ENCODE measurements around the gene GTF2B.
"Not testable (repeated sequence)": the region's sequence is repeated elsewhere in the genome, so short reads cannot be mapped to it uniquely, and the experiment has no call there.

GTF2B gene, protein sequence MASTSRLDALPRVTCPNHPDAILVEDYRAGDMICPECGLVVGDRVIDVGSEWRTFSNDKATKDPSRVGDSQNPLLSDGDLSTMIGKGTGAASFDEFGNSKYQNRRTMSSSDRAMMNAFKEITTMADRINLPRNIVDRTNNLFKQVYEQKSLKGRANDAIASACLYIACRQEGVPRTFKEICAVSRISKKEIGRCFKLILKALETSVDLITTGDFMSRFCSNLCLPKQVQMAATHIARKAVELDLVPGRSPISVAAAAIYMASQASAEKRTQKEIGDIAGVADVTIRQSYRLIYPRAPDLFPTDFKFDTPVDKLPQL

DNA sequence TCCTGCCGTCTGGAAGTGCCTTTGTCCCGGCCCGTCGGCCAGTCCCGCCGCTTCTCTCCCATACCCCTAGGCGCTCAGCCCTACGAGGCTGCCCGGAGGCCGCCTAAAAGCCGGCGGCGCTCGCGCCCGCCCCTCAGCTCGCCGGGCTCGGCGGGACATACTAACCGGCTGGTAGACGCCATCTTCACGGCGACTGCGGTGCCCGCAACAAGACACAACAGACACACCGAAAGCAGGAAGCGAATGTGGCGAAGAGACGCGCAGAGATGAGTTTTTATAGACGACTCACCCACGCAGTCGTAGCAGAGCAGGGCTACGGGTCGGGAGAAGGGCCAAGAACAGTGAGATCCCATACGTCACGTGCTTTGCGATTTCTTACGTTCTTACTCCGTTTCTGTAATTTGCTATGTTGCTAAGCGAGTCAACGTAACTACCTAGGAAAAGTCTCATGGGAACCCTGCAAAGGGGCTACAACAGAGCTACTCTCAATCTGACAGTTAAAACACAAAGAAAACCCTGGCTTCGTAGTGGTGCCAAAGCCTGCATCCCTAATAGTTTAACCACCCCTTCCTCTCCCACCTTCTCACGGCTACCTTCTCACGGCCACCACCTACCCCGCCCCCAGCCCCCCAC, at the start of gene GTF2B:
GTF2B (minus strand) TSS at position 250 of the 633 bp plus-strand sequence; CDS start at position 182, 68 bp downstream.
- Histone ChIP-seq H3K9me3 (ENCODE audit: control insufficient read depth, insufficient read depth, low read length) (no peaks in the 10 kb centered on the region), H3K9ac (ENCODE audit: low read depth, low read length) (peak within 1 kb of the TSS; percentile 70), H3K4me3 (ENCODE audit: low read depth, low read length) (peak within 1 kb of the TSS; percentile 69), H3K4me1 (ENCODE audit: control insufficient read depth, insufficient read depth, low read length) (no peaks in the 10 kb centered on the region), H3K27me3 (ENCODE audit: control insufficient read depth, insufficient read depth, low read length) (no peaks in the 10 kb centered on the region), H3K36me3 (ENCODE audit: control insufficient read depth, insufficient read depth, low read length) (no peaks in the 10 kb centered on the region)

DNA sequence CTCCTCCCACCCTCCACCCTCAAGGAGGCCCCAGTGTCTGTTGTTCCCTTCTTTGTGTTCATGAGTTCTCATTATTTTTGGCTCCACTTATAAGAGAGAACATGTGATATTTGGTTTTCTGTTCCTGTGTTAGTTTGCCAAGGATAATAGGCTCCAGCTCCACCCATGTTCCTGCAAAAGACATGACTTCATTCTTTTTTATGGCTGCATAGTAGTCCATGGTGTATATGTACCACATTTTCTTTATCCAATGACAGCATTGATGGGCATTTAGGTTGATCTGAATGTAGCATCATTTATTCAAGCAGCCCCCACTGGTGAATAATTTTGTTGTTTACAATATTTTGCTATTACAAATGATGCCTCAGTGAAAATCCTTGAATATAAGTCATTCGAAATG, 47.2 kb upstream of the GTF2B start:
- H3K36me3 ChIP-seq (ENCODE audit: control insufficient read depth, insufficient read depth, low read length); H3K4me3 ChIP-seq (ENCODE audit: low read depth, low read length); H3K27me3 ChIP-seq (ENCODE audit: control insufficient read depth, insufficient read depth, low read length); H3K9me3 ChIP-seq (ENCODE audit: control insufficient read depth, insufficient read depth, low read length); H3K4me1 ChIP-seq (ENCODE audit: control insufficient read depth, insufficient read depth, low read length); H3K9ac ChIP-seq (ENCODE audit: low read depth, low read length): not testable (repeated sequence)

DNA sequence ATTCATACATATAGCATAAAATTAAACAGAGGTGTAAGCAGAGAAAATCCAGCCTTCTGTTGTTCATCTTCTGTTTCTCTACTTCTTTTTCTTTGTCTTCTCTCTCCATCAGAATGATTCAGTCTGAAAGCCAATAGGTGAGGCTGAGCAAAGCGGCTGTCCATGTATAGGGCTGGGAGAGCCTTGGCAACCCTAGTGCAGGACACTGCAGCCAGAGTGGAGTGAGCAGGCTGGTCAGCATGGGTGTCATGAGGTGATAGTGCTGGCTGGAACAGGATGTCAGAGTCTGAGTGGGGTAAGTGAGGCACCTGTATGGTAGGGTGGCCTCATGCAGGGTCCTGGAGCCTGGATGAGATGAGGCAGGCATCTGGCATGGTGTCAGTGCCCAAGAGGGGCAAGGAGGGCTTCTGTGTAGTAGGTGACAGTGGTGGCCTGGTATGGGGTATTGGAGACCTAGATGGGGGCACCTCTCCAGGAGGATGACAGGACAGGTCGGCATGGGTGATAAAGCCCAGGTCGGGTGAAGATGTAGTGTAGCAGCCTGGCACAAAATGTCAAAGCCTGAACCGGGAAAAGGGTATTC, 45.5 kb upstream of the GTF2B start:
- Histone ChIP-seq H3K4me3 (ENCODE audit: low read depth, low read length) (no peak overlapping the region), H3K9ac (ENCODE audit: low read depth, low read length) (no peak overlapping the region), H3K9me3 (ENCODE audit: control insufficient read depth, insufficient read depth, low read length) (no peaks in the 10 kb centered on the region), H3K27me3 (ENCODE audit: control insufficient read depth, insufficient read depth, low read length) (no peaks in the 10 kb centered on the region), H3K4me1 (ENCODE audit: control insufficient read depth, insufficient read depth, low read length) (no peaks in the 10 kb centered on the region), H3K36me3 (ENCODE audit: control insufficient read depth, insufficient read depth, low read length) (peaks cover 2% of the 10 kb centered on the region)

DNA sequence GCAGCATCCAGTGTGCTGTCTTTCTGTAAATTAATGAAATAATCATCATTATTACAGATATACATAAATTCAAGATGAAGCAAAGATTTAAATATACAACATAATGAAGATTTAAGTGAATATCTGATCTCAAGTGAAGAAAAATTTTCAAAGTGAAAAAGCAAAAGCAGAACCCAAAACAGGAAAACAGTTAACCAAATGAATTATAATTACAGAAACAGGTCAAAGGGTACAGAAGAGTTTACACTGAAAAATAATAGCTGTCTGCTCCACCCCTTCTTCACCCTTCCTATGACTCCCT, 44.8 kb upstream of the GTF2B start:
- Histone ChIP-seq H3K4me1 (ENCODE audit: control insufficient read depth, insufficient read depth, low read length) (no peaks in the 10 kb centered on the region), H3K27me3 (ENCODE audit: control insufficient read depth, insufficient read depth, low read length) (no peaks in the 10 kb centered on the region), H3K9me3 (ENCODE audit: control insufficient read depth, insufficient read depth, low read length) (no peaks in the 10 kb centered on the region), H3K9ac (ENCODE audit: low read depth, low read length) (no peak overlapping the region), H3K4me3 (ENCODE audit: low read depth, low read length) (no peak overlapping the region), H3K36me3 (ENCODE audit: control insufficient read depth, insufficient read depth, low read length) (peaks cover 6% of the 10 kb centered on the region)

DNA sequence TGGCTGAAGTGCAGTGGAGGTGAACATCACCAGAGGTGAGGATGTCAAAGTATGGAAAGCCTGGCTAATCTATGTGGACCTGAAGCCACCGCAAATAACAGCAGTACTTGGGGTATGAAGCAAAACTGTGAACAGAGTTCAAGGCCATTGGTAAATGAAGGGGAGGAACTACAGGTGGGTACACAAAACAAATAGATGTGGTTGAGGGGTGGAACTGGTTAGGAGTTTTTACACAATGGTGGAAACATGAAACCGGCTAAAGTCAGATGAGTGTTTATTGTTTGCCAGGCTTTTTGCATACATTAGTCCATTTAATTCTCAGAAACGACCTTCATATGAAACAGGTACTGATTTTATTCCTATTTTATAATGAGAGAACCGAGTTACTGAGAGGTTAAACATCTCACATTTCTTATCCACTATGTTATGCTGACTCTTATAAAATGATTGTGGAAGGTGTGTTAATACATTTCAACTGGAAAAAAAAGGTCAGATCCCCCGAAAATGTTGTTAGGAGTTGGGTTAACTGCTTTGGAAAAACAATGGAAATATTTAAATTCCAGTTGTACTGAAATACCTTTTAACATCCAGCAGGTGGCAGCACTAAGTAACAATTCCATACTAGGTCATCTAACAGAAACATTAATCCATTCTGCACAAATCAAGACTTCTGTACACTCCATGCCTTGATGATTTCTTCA, 44.3 kb upstream of the GTF2B start:
- Histone ChIP-seq H3K36me3 (ENCODE audit: control insufficient read depth, insufficient read depth, low read length) (peaks cover 5% of the 10 kb centered on the region), H3K4me3 (ENCODE audit: low read depth, low read length) (no peak overlapping the region)

DNA sequence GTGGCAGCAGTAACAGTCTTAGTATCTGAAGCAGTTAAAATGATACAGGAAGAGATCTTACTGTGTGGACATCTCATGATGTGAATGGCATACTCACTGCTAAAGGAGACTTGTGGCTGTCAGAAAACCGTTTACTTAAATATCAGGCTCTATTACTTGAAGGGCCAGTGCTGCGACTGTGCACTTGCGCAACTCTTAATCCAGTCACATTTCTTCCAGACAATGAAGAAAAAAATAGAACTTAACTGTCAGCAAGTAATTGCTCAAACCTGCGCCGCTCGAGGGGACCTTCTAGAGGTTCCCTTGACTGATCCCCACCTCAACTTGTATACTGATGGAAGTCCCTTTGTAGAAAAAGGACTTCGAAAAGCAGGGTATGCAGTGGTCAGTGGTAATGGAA, 38.8 kb upstream of the GTF2B start:
- not testable (repeated sequence) for H3K27me3 ChIP-seq (ENCODE audit: control insufficient read depth, insufficient read depth, low read length); H3K9ac ChIP-seq (ENCODE audit: low read depth, low read length); H3K4me3 ChIP-seq (ENCODE audit: low read depth, low read length); H3K36me3 ChIP-seq (ENCODE audit: control insufficient read depth, insufficient read depth, low read length); H3K9me3 ChIP-seq (ENCODE audit: control insufficient read depth, insufficient read depth, low read length); H3K4me1 ChIP-seq (ENCODE audit: control insufficient read depth, insufficient read depth, low read length)

More for the DNA sequence above, 44.3 kb upstream of the GTF2B start:
- Histone ChIP-seq H3K27me3 (ENCODE audit: control insufficient read depth, insufficient read depth, low read length) (no peaks in the 10 kb centered on the region), H3K4me1 (ENCODE audit: control insufficient read depth, insufficient read depth, low read length) (no peaks in the 10 kb centered on the region), H3K9ac (ENCODE audit: low read depth, low read length) (no peak overlapping the region), H3K9me3 (ENCODE audit: control insufficient read depth, insufficient read depth, low read length) (no peaks in the 10 kb centered on the region)

DNA sequence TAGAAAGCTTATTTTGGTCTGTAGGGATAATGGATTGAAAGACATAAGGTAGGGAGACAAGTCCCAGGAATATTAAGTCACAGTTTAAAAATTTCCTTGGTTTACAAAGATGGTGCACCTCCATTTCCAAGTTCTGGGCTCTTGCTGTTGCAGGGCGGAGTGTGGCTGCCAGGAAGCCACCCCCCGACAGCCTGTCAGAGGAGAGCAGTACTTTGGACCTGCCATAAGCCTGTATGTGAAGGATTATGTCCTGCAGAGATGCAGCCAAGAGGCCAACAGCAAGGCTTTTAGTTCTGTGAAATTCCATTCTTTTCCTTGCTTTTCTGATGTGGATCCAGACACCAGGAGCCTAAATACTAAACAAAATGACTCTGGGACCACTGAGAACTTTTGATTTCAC, 31.9 kb upstream of the GTF2B start:
- H3K9me3 ChIP-seq (ENCODE audit: control insufficient read depth, insufficient read depth, low read length): no peaks in the 10 kb centered on the region
- no peak overlapping the region for H3K9ac ChIP-seq (ENCODE audit: low read depth, low read length)
- H3K4me3 ChIP-seq (ENCODE audit: low read depth, low read length): no peak overlapping the region
- no peaks in the 10 kb centered on the region for H3K4me1 ChIP-seq (ENCODE audit: control insufficient read depth, insufficient read depth, low read length)
- no peaks in the 10 kb centered on the region for H3K36me3 ChIP-seq (ENCODE audit: control insufficient read depth, insufficient read depth, low read length)
- no peaks in the 10 kb centered on the region for H3K27me3 ChIP-seq (ENCODE audit: control insufficient read depth, insufficient read depth, low read length)

DNA sequence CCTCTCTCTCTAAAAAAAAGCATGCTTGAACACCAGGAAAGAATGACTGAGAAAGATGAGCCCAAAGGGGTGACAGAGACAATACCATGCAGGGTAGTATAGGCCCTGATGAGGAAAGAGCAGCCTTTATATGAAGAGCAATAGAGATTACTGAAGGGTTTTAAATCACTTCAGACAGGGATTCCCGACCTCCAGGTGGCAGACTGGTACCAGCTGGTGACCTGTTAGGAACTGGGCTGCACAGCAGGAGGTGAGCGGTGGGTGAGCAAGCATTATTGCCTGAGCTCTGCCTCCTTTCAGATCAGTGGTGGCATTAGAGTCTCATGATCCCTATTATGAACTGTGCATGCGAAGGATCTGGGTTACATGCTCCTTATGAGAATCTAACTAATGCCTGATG, 30.8 kb upstream of the GTF2B start:
- Histone ChIP-seq H3K9me3 (ENCODE audit: control insufficient read depth, insufficient read depth, low read length) (no peaks in the 10 kb centered on the region), H3K4me3 (ENCODE audit: low read depth, low read length) (no peak overlapping the region), H3K36me3 (ENCODE audit: control insufficient read depth, insufficient read depth, low read length) (no peaks in the 10 kb centered on the region), H3K9ac (ENCODE audit: low read depth, low read length) (no peak overlapping the region), H3K4me1 (ENCODE audit: control insufficient read depth, insufficient read depth, low read length) (no peaks in the 10 kb centered on the region), H3K27me3 (ENCODE audit: control insufficient read depth, insufficient read depth, low read length) (no peaks in the 10 kb centered on the region)

DNA sequence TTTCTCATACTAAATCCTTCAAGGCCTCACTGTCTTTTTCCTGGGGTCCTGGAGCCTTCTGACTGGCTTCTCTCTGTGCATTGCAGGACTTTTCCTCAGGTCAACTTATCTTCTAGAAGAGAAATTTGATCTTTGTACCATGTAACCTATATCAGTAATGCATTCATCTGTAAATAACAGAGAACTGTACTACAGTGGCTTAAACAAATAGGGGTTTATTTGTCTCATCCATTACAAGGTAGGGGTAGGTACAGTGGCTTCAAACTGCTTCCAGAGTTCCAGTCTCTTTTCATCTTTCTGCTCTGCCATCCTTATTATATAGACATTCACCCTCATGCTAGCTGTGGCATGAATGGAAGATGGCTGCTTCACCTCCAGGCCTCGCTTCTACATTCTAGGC, 29.5 kb upstream of the GTF2B start:
- H3K4me1 ChIP-seq (ENCODE audit: control insufficient read depth, insufficient read depth, low read length): no peaks in the 10 kb centered on the region
- H3K36me3 ChIP-seq (ENCODE audit: control insufficient read depth, insufficient read depth, low read length): no peaks in the 10 kb centered on the region
- no peak overlapping the region for H3K4me3 ChIP-seq (ENCODE audit: low read depth, low read length)
- no peaks in the 10 kb centered on the region for H3K27me3 ChIP-seq (ENCODE audit: control insufficient read depth, insufficient read depth, low read length)
- no peaks in the 10 kb centered on the region for H3K9me3 ChIP-seq (ENCODE audit: control insufficient read depth, insufficient read depth, low read length)
- H3K9ac ChIP-seq (ENCODE audit: low read depth, low read length): no peak overlapping the region

DNA sequence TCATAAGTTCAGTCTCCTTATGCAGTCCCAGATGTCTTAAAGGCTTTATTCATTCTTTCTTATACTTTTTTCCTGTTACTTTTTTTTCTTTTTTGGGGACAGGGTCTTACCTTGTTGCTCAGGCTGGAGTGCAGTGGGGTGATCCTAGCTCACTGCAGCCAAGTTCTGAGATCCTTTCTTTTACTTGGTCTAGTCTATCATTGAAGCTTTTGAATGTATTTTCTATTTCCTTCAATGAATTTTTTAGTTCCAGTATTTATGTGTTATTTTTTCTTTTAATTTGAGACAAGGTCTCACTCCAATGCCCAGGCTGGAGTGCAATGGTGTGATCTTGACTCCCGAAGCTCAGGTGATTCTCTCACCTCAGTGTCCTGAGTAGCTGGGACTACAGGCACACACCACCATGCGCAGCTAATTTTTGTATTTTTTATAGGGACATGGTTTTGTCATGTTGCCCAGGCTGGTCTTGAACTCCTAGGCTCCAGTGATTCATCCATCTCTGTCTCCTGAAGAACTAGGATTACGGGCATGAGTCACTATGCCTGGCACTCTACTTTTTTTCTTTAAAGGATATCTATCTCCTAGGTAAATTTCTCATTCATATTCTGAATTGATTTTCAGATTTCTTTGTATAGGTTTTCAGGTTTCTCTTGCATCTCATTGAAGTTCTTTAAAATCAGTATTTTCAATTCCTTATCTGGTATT, 26.1 kb upstream of the GTF2B start:
- H3K9ac ChIP-seq (ENCODE audit: low read depth, low read length): no peak overlapping the region
- H3K9me3 ChIP-seq (ENCODE audit: control insufficient read depth, insufficient read depth, low read length): no peaks in the 10 kb centered on the region
- H3K27me3 ChIP-seq (ENCODE audit: control insufficient read depth, insufficient read depth, low read length): no peaks in the 10 kb centered on the region
- no peak overlapping the region for H3K4me3 ChIP-seq (ENCODE audit: low read depth, low read length)
- no peaks in the 10 kb centered on the region for H3K4me1 ChIP-seq (ENCODE audit: control insufficient read depth, insufficient read depth, low read length)
- no peaks in the 10 kb centered on the region for H3K36me3 ChIP-seq (ENCODE audit: control insufficient read depth, insufficient read depth, low read length)

DNA sequence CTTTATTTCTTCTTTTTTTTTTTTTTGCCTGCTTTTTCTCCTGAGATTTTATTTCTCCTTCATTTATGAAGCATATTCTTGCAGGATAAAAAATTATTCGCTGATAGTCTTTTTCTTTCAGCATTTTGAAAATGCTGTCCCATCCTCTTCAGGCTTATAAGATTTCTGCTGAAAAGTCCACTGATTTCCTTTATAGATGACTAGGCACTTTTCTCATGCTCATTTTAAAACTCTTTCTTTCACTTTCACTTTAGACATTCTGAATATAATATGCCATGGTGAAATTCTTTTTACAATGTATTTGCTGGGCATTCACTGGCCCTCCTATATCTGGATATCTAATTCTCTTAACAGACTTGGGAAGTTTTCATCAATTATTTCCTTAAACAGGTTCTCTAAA, 25.5 kb upstream of the GTF2B start:
- Histone ChIP-seq H3K36me3 (ENCODE audit: control insufficient read depth, insufficient read depth, low read length) (no peaks in the 10 kb centered on the region), H3K9ac (ENCODE audit: low read depth, low read length) (no peak overlapping the region), H3K4me3 (ENCODE audit: low read depth, low read length) (no peak overlapping the region), H3K9me3 (ENCODE audit: control insufficient read depth, insufficient read depth, low read length) (no peaks in the 10 kb centered on the region), H3K27me3 (ENCODE audit: control insufficient read depth, insufficient read depth, low read length) (no peaks in the 10 kb centered on the region), H3K4me1 (ENCODE audit: control insufficient read depth, insufficient read depth, low read length) (no peaks in the 10 kb centered on the region)
